ENCODE measurements around the gene DTWD2. TPM values are rescaled to one million over a fixed set of nuclear protein-coding genes. Genes with fewer than 3 reads are reported as not detected.
"Not testable (repeated sequence)": the region's sequence is repeated elsewhere in the genome, so short reads cannot be mapped to it uniquely, and the experiment has no call there.

The DTWD2 gene
- total RNA-seq, 1 experiment from 2014 or later: 10.1 TPM

DNA sequence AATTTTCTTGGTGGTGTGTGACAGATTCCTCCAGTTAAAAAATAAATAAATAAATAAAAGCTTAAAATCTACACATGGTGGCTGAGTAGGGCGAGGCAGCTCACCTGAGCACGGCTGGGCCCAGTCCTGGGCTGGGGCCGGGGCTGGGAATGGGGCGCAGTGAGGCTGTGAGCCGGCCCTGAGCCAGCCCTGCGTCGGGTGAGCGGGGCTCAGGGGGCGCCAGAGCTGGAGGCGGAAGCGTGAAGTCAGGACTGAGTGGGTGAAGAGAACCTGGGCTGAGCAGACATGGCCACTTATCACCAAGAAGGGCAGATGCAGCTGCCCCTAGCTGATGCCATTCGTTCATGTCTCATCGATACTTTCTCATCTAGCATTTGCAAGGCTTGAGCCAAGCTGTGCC is 22.8 kb upstream of the DTWD2 start:
- Mint-ChIP-seq H3K9me3 (ENCODE audit: unreplicated experiment) (no peaks in the 10 kb centered on the region), H3K36me3 (ENCODE audit: insufficient read depth, unreplicated experiment) (no peaks in the 10 kb centered on the region), H3K4me1 (ENCODE audit: insufficient read depth, unreplicated experiment) (no peaks in the 10 kb centered on the region), H3K4me3 (ENCODE audit: unreplicated experiment) (no peak overlapping the region), H3K27me3 (ENCODE audit: insufficient read depth, unreplicated experiment) (no peaks in the 10 kb centered on the region), H3K27ac (ENCODE audit: low read depth, unreplicated experiment) (no peak overlapping the region)
- DNase-seq (ENCODE audit: unreplicated experiment): no peak
- ChIA-PET CTCF (interaction anchor here (0.6 to 1.4 kb wide), 4 partner anchors 9 to 401 kb away, joined by 3 to 5 read pairs (median 3); no protein-coding TSS in a partner anchor), POLR2A (interaction anchor here (0.7 to 1.2 kb wide), 3 partner anchors 8 to 59 kb away, joined by 3 read pairs; partner anchors contain the start of gene DMXL1)
- BruUV-seq (replicated peaks): no TSS peak
- TF ChIP-seq, protein P1, sequence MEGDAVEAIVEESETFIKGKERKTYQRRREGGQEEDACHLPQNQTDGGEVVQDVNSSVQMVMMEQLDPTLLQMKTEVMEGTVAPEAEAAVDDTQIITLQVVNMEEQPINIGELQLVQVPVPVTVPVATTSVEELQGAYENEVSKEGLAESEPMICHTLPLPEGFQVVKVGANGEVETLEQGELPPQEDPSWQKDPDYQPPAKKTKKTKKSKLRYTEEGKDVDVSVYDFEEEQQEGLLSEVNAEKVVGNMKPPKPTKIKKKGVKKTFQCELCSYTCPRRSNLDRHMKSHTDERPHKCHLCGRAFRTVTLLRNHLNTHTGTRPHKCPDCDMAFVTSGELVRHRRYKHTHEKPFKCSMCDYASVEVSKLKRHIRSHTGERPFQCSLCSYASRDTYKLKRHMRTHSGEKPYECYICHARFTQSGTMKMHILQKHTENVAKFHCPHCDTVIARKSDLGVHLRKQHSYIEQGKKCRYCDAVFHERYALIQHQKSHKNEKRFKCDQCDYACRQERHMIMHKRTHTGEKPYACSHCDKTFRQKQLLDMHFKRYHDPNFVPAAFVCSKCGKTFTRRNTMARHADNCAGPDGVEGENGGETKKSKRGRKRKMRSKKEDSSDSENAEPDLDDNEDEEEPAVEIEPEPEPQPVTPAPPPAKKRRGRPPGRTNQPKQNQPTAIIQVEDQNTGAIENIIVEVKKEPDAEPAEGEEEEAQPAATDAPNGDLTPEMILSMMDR (IDR thresholded peaks at IDR 0.05; ENCODE audit: unreplicated experiment): no peak
- intact Hi-C loops (cut with micrococcal nuclease): no loop called here

- Mint-ChIP-seq H3K4me3 (ENCODE audit: unreplicated experiment) (no peak overlapping the region), H3K36me3 (ENCODE audit: insufficient read depth, unreplicated experiment) (no peaks in the 10 kb centered on the region), H3K4me1 (ENCODE audit: insufficient read depth, unreplicated experiment) (no peaks in the 10 kb centered on the region), H3K27ac (ENCODE audit: low read depth, unreplicated experiment) (no peak overlapping the region), H3K9me3 (ENCODE audit: unreplicated experiment) (no peaks in the 10 kb centered on the region), H3K27me3 (ENCODE audit: insufficient read depth, unreplicated experiment) (no peaks in the 10 kb centered on the region)
- TF ChIP-seq, protein P1 (IDR thresholded peaks at IDR 0.05; ENCODE audit: unreplicated experiment): no peak
- no TSS peak for BruUV-seq (replicated peaks)
- no peak for DNase-seq (ENCODE audit: unreplicated experiment)
- ChIA-PET CTCF (no interaction called here), POLR2A (interaction anchor here (0.6 kb wide), 1 partner anchor 16 kb away, joined by 4 read pairs; no protein-coding TSS in a partner anchor)
- intact Hi-C loops (cut with micrococcal nuclease): no loop called here
Measured at GRCh38 chr5:119010206-119010605, 21.9 kb upstream of the DTWD2 start.

GRCh38 chr5:119009131-119009530 is 20.8 kb upstream of the DTWD2 start:
- H3K4me3 Mint-ChIP-seq (ENCODE audit: unreplicated experiment): no peak overlapping the region
- no TSS peak for BruUV-seq (replicated peaks)
- ChIA-PET POLR2A (no interaction called here), CTCF (interaction anchor here (0.5 to 0.6 kb wide), 2 partner anchors 325 to 404 kb away, joined by 3 read pairs; no protein-coding TSS in a partner anchor)
- H3K36me3 Mint-ChIP-seq (ENCODE audit: insufficient read depth, unreplicated experiment): no peaks in the 10 kb centered on the region
- H3K27ac Mint-ChIP-seq (ENCODE audit: low read depth, unreplicated experiment): no peak overlapping the region
- intact Hi-C loops (cut with micrococcal nuclease): no loop called here
- H3K4me1 Mint-ChIP-seq (ENCODE audit: insufficient read depth, unreplicated experiment): no peaks in the 10 kb centered on the region
- TF ChIP-seq, protein P1 (IDR thresholded peaks at IDR 0.05; ENCODE audit: unreplicated experiment): no peak
- H3K9me3 Mint-ChIP-seq (ENCODE audit: unreplicated experiment): no peaks in the 10 kb centered on the region
- DNase-seq (ENCODE audit: unreplicated experiment): no peak
- H3K27me3 Mint-ChIP-seq (ENCODE audit: insufficient read depth, unreplicated experiment): no peaks in the 10 kb centered on the region

GRCh38 chr5:118999696-119000095 is 11.3 kb upstream of the DTWD2 start:
- no TSS peak for BruUV-seq (replicated peaks)
- DNase-seq (ENCODE audit: unreplicated experiment): no peak
- Mint-ChIP-seq H3K9me3 (ENCODE audit: unreplicated experiment) (no peaks in the 10 kb centered on the region), H3K4me3 (ENCODE audit: unreplicated experiment) (no peak overlapping the region), H3K4me1 (ENCODE audit: insufficient read depth, unreplicated experiment) (no peaks in the 10 kb centered on the region), H3K27ac (ENCODE audit: low read depth, unreplicated experiment) (no peak overlapping the region), H3K36me3 (ENCODE audit: insufficient read depth, unreplicated experiment) (no peaks in the 10 kb centered on the region), H3K27me3 (ENCODE audit: insufficient read depth, unreplicated experiment) (no peaks in the 10 kb centered on the region)
- intact Hi-C loops (cut with micrococcal nuclease): no loop called here
- ChIA-PET CTCF (interaction anchor here (0.7 to 1.4 kb wide), 2 partner anchors 11 to 341 kb away, joined by 5 to 6 read pairs; partner anchors contain the start of gene DTWD2), POLR2A (interaction anchor here (0.6 kb wide), 1 partner anchor 1440 kb away, joined by 4 read pairs; no protein-coding TSS in a partner anchor)
- TF ChIP-seq, protein P1 (IDR thresholded peaks at IDR 0.05; ENCODE audit: unreplicated experiment): no peak

DNA sequence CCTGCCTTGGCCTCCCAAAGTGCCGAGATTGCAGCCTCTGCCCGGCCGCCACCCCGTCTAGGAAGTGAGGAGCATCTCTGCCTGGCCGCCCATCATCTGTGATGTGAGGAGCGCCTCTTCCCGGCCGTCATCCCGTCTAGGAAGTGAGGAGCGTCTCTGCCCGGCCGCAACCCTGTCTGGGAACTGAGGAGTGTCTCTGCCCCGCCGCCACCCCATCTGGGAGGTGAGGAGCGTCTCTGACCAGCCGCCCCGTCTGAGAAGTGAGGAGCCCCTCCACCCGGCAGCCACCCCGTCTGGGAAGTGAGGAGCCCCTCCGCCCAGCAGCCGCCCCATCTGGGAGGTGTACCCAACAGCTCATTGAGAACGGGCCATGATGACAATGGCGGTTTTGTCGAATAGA is 10.5 kb upstream of the DTWD2 start:
- H3K27me3 Mint-ChIP-seq (ENCODE audit: insufficient read depth, unreplicated experiment); BruUV-seq (replicated peaks); H3K36me3 Mint-ChIP-seq (ENCODE audit: insufficient read depth, unreplicated experiment); H3K27ac Mint-ChIP-seq (ENCODE audit: low read depth, unreplicated experiment); intact Hi-C loops (cut with micrococcal nuclease); H3K4me1 Mint-ChIP-seq (ENCODE audit: insufficient read depth, unreplicated experiment); DNase-seq (ENCODE audit: unreplicated experiment); H3K4me3 Mint-ChIP-seq (ENCODE audit: unreplicated experiment); H3K9me3 Mint-ChIP-seq (ENCODE audit: unreplicated experiment); POLR2A ChIA-PET: not testable (repeated sequence)
- CTCF ChIA-PET: interaction anchor here (0.7 kb wide), 1 partner anchor 342 kb away, joined by 5 read pairs; no protein-coding TSS in a partner anchor

All from MCF 10A (cell line).